K562 (cell line): ENCODE measurements around the gene FCRL4. TPM values are rescaled to one million over a fixed set of nuclear protein-coding genes. Genes with fewer than 3 reads are reported as not detected.

Experiments
- DDX20 ChIP-seq: fragments of 450-650 bp; IDR thresholded peaks from 2 replicates; pipeline ENCODE4 v1.6.1; 2016; ENCODE audit warnings: missing genetic modification characterization, low read depth, mild to moderate bottlenecking, missing compliant biosample characterization, moderate library complexity
- HDAC3 ChIP-seq: fragments of 450-650 bp; IDR thresholded peaks from 2 replicates; pipeline ENCODE4 v1.6.1; 2018; ENCODE audit warnings: borderline replicate concordance, mild to moderate bottlenecking, moderate library complexity; ENCODE audit not compliant: partially characterized antibody
- JUND ChIP-seq, 2 experiments: IDR thresholded peaks; 2 replicates in 1 of 2; 3 replicates in 1 of 2; pipeline ENCODE4 v1.6.1; 2011; ENCODE audit warnings: borderline replicate concordance in 2 of 2, low read depth in 2 of 2, low read length in 2 of 2, improper control_type of control experiment in 1 of 2, missing biosample characterization in 1 of 2, missing genetic modification characterization in 1 of 2, missing genetic modification reagents in 1 of 2
- RAD21 ChIP-seq, 2 experiments: fragments of 250-450 bp in 1 of 2; fragments of 450-650 bp in 1 of 2; sonication (Bioruptor Pico) in 1 of 2; formaldehyde crosslinking in 1 of 2; IDR thresholded peaks in 1 of 2; conservative IDR thresholded peaks in 1 of 2; 2 replicates each; pipeline versions ENCODE4 v1.4.0 to v1.8.0; 2020 to 2022; ENCODE audit warnings: mild to moderate bottlenecking in 2 of 2, moderate library complexity in 1 of 2
- RFX1 ChIP-seq: fragments of 450-650 bp; IDR thresholded peaks from 2 replicates; pipeline ENCODE4 v1.6.1; 2016; ENCODE audit warnings: mild to moderate bottlenecking, moderate library complexity
- RFX5 ChIP-seq: IDR thresholded peaks from 2 replicates; pipeline ENCODE4 v1.6.1; 2011; ENCODE audit warnings: low read depth, mild to moderate bottlenecking, improper control_type of control experiment, low read length
- SMC3 ChIP-seq: conservative IDR thresholded peaks from 2 replicates; pipeline ENCODE4 v1.6.1; 2011; ENCODE audit warnings: low read depth, low read length, improper control_type of control experiment; ENCODE audit not compliant: insufficient read depth
- SNIP1 ChIP-seq: fragments of 450-650 bp; IDR thresholded peaks from 2 replicates; pipeline ENCODE4 v1.7.1; 2017; ENCODE audit warnings: low read depth, mild to moderate bottlenecking
- SP2 ChIP-seq: IDR thresholded peaks from 2 replicates; pipeline ENCODE4 v1.6.1; 2011; ENCODE audit warnings: mild to moderate bottlenecking, low read depth, low read length, moderate library complexity; ENCODE audit not compliant: poor library complexity, severe bottlenecking; ENCODE audit errors: extremely low read depth
- SREBF2 ChIP-seq: sonication (generic); formaldehyde crosslinking; IDR thresholded peaks from 2 replicates; pipeline ENCODE4 v1.4.0; 2020; ENCODE audit warnings: mild to moderate bottlenecking, missing genetic modification reagents
- TEAD1 ChIP-seq, 2 experiments: fragments of 450-650 bp in 1 of 2; sonication (generic) in 1 of 2; formaldehyde crosslinking; IDR thresholded peaks; 2 replicates each; pipeline versions ENCODE4 v1.4.0 to v1.8.0; 2020 to 2022; ENCODE audit warnings: mild to moderate bottlenecking in 2 of 2, missing genetic modification reagents in 1 of 2
- TEAD4 ChIP-seq, 2 experiments: sonication (generic) in 1 of 2; formaldehyde crosslinking in 1 of 2; IDR thresholded peaks; 2 replicates each; pipeline versions ENCODE4 v1.6.1 to v1.8.0; 2012 to 2022; ENCODE audit warnings: borderline replicate concordance in 1 of 2, inconsistent platforms in 1 of 2, low read length in 1 of 2, mild to moderate bottlenecking in 1 of 2, missing genetic modification reagents in 1 of 2
- ZNF263 ChIP-seq: sonication (generic); formaldehyde crosslinking; IDR thresholded peaks from 2 replicates; pipeline ENCODE4 v1.8.0; 2022; ENCODE audit warnings: mild to moderate bottlenecking, missing genetic modification reagents, borderline replicate concordance
- polyA plus RNA-seq, 8 experiments: library from polyadenylated mRNA; depleted of rRNA in 4 of 8; stranded (reverse) in 5 of 8; unstranded in 3 of 8; fragments of >200 nt; fragmentation: Nextera tagmentation in 2 of 8; fragmentation: Illumina TruSeq in 1 of 8; extraction: Ambion mirVana in 2 of 8; extraction: Trizol in 1 of 8; gene quantifications; 2 replicates each; pipeline versions ENCODE4 v1.2.1 to v1.2.3, GENCODE V29; 2011 to 2014; ENCODE audit warnings: inconsistent platforms in 1 of 8, missing spikeins in 1 of 8
- total RNA-seq, 7 experiments: library from RNA; depleted of rRNA in 6 of 7; stranded (reverse); fragments of >200 nt in 6 of 7; fragmentation: Illumina TruSeq in 2 of 7; extraction: Trizol in 2 of 7; gene quantifications; 2 replicates each; pipeline versions ENCODE4 v1.2.1 to v1.2.3, GENCODE V29; 2011 to 2021; ENCODE audit warnings: low replicate concordance in 1 of 7
- TF ChIP-seq, protein P1 (sequence below), 2 experiments: fragments of 450-650 bp; IDR thresholded peaks; 2 replicates each; pipeline ENCODE4 v1.6.1; 2016
- TF ChIP-seq, protein P2 (sequence below): fragments of 450-650 bp; formaldehyde crosslinking; conservative IDR thresholded peaks from 2 replicates; pipeline ENCODE4 v1.4.0; 2022; ENCODE audit warnings: mild to moderate bottlenecking, missing genetic modification characterization

Gene FCRL4
- total and polyA plus RNA-seq, 9 of the 15 experiments (the other 6 are each of a cell fraction or from before 2014, with no cell fraction given), result not detected

DNA sequence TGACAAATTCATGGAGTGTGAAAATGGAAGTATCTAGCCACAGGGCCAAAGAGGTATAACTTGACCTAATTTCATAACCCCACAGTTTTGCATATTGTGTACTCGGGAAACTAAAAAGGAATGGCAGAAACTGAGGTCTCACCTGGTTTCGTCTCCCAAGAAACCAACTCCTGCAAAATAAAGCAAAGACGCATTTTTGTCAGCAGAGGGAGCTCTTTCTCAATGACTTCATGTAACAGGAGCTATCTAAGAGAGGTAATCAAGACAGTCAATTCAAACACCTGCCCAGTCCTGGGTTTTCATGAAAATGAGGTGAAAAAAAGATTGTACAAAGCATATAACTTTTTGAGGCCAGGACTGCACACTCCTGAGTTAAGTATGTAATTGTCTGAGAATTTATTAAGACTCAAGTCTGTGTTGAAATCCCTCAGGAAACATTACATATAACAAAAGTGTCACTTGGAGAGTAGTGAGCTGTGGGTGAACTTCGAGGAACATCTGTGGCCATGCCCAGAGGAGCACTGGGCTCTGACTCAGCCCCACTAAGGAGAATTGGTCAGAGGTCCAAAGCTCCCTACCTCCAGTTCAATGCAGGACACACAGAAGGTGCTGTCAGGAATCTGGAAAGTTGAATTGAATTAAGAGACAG lies 17.6 kb downstream of the FCRL4 start (continued):
- TF ChIP-seq RAD21 (CRISPR knock-in tag; conservative IDR thresholded peaks at IDR 0.05 in 1 of 2, IDR thresholded peaks at IDR 0.05 in 1 of 2), result peak in 1 of 2 experiments; percentile 67
- no peak for TF ChIP-seq RFX5
- TF ChIP-seq, protein P1, sequence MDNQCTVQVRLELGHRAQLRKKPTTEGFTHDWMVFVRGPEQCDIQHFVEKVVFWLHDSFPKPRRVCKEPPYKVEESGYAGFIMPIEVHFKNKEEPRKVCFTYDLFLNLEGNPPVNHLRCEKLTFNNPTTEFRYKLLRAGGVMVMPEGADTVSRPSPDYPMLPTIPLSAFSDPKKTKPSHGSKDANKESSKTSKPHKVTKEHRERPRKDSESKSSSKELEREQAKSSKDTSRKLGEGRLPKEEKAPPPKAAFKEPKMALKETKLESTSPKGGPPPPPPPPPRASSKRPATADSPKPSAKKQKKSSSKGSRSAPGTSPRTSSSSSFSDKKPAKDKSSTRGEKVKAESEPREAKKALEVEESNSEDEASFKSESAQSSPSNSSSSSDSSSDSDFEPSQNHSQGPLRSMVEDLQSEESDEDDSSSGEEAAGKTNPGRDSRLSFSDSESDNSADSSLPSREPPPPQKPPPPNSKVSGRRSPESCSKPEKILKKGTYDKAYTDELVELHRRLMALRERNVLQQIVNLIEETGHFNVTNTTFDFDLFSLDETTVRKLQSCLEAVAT (IDR thresholded peaks at IDR 0.05), result 0 out of 4 replicates have a peak, but pooled peaks of 1 of the 2 experiments have one; percentile 32
- peak; percentile 53; the same call in 1 of the 2 replicates for TF ChIP-seq SMC3
- TF ChIP-seq DDX20 (tag), result no peak
- TF ChIP-seq SNIP1, result no peak
- TF ChIP-seq ZNF263 (CRISPR knock-in tag), result no peak
- TF ChIP-seq SP2, result no peak
- peak; percentile 3; the same call in 1 of the 2 replicates for TF ChIP-seq RFX1
- peak; percentile 90 for TF ChIP-seq TEAD4 (IDR thresholded peaks at IDR 0.05; ENCODE audit: low read length)
- TF ChIP-seq TEAD4 (CRISPR knock-in tag; IDR thresholded peaks at IDR 0.05; ENCODE audit: borderline replicate concordance), result peak; percentile 69; the same call in 1 of the 2 replicates
- TF ChIP-seq, protein P2, sequence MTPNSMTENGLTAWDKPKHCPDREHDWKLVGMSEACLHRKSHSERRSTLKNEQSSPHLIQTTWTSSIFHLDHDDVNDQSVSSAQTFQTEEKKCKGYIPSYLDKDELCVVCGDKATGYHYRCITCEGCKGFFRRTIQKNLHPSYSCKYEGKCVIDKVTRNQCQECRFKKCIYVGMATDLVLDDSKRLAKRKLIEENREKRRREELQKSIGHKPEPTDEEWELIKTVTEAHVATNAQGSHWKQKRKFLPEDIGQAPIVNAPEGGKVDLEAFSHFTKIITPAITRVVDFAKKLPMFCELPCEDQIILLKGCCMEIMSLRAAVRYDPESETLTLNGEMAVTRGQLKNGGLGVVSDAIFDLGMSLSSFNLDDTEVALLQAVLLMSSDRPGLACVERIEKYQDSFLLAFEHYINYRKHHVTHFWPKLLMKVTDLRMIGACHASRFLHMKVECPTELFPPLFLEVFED (CRISPR knock-in tag), result no peak
- no peak for TF ChIP-seq HDAC3
- peak; percentile 99 for TF ChIP-seq TEAD1 (CRISPR knock-in tag; IDR thresholded peaks at IDR 0.05)
- no peak for TF ChIP-seq SREBF2 (CRISPR knock-in tag)
- peak; percentile 28; the same call in 1 of the 2 replicates for TF ChIP-seq JUND (IDR thresholded peaks at IDR 0.05; ENCODE audit: borderline replicate concordance, low read depth, low read length)
- no peak for TF ChIP-seq JUND (tag; IDR thresholded peaks at IDR 0.05; ENCODE audit: borderline replicate concordance, low read depth, low read length)
- TF ChIP-seq, all 486 proteins: peak for 11
